ENCODE measurements around the gene EPHB1.

Gene EPHB1

DNA sequence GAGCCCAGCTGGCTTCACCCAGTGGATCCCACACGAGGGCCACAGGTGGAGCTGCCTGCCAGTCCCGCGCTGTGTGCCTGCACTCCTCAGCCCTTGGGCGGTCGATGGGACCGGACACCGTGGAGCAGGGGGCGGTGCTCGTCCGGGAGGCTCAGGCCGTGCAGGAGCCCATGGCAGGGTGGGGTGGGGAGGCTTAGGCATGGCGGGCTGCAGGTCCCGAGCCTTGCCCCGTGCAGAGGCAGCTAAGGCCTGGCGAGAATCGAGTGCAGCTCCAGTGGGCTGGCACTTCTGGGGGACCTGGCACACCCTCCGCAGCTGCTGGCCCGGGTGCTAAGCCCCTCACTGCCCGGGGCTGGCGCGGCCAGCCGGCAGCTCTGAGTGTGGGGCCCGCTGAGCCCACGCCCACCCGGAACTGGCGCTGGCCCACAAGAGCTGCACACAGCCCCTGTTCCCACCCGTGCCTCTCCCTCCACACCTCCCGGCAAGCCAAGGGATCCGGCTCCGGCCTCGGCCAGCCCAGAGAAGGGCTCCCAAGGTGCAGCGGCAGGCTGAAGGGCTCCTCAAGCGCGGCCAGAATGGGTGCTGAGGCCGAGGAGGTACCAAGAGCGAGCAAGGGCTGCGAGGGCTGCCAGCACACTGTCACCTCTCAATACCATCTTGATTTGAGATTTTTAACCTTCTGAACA lies 121.4 kb downstream of the EPHB1 start:
- DNase-seq: no peak

DNA sequence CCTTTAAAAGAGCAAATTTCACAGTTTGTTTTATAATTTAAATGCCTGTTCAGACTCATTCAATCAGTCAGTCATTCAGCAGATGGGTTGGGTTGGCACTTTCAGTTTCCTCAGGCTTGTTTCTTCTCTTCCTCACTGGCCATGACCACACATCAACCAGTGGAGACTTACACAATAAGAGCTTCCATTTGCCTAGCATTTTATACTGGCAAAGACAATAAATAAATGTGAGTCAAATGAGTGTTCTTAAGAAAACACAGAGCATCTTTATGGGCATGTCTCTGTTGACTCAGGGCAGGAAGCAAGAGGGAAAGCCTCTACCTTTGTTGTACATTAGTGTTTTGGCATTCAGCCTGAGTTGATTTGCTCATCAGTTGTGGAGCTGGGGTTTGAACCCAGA lies 122.6 kb downstream of the EPHB1 start:
- DNase-seq: peak in 1 of 4 experiments; percentile 16

DNA sequence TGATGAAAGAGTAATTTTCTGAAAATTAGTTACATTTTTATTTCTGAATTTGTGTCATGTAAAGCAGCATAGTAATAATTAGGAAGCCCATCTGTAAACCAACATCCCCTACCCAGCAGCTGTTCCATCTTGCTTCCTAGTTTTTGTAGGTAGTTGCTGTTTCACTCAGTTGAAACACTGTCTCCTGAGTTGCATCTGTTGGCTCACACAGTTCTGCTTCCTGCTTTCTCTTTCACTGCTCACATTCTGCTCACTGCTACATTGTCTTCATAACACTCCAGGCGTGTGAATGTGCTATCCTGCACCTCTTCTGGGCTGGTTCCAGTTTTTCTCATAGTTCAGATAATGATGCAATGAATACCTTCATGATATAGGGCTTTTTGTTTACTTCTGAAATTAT lies 123.4 kb downstream of the EPHB1 start:
- peak in 3 of 4 experiments; percentile 7 to 43 (median 13) for DNase-seq

DNA sequence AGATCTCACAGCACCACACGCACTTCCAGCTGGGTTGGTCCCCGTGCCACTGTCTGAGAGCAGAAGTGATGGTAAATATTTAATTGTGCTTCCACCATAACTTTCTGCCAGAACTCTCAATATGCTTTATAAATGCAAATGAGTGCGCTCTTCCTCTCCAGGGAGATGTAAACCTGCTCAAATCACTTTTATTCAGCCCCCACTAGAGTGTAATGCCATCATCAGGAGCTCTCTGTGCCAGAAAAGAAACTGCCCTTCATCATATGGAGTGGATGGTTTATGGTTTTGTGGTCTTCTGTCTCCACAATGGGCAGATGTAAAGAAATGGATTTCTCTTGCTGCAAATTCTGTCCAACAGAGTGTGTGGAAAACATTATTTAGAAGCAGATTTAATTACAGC lies 127.0 kb downstream of the EPHB1 start:
- DNase-seq: no peak

DNA sequence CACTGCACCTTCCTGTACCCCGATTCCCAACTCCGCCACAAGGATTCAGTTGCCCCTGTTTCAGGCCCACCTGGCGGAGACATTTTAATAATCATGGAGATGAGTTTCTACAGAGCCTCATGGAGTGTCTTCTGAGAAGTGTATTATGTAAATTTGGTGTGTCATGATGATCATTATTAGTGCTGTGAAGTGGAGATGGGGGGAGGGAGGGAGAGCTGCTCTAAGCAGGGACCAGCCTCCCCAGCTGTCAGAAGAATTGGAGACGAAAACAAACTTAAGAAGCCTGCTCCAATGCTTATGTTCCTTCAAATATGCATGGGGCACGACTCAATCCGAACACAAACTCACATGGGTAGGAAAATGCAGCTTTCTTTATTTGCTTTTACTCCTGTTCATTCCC lies 127.8 kb downstream of the EPHB1 start:
- DNase-seq: no peak

DNA sequence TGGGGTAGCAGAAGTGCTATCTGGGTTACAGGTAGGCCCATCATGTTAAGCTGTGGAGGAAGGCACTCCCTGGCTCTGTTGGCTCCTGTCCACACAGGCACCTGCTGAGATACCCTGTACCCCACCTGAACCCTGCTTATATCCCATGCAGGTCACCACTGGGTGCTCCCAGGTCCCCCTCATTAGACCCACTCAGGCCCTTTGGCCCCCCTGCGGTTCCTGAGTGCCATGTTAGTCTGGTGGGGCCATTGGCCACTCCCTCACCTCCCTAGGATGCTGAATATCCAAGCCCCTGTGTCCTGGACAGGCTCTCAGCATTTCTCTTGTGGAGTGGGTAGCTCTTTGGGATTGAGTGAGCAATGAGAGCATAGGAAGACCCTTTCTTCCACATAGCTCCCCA lies 128.2 kb downstream of the EPHB1 start:
- no peak for DNase-seq

DNA sequence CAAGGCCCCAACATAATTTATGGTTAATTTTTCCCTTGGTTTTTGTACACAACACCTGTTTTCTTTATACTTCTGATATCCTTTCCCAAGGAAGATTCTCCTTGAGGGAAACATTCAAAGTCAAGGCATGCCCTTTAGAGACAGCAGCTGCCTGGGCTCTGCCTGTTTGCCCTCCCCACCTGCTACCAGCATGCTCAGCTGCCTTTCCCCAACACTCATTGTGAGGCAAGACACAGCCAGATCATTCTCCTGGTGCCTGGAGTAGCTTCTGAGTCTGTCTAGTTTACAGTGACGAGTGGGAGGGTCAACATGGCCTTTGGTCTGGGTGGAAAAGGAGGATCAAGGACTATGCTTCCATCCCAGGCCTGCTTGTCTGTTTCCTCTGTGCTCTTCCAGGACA lies 132.5 kb downstream of the EPHB1 start:
- no peak for DNase-seq

DNA sequence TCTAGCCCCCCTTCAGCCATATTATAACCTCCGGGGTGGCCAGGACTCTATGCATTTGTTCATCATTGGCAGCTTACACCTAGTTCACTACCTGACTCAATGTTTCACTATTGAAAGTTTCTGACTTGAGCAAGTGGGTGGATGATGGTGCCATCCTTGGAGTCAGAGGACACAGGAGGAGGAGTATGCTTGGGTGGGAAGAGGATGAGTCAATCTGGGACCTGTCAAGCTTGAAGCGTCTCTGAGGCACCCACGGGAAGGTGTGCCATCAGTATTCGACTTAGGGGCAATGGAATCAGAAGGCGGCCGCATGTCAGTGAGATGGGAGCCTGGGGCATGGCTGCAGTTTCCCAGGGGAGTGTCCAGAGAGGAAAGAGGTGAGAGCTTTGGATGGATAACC lies 133.3 kb downstream of the EPHB1 start:
- DNase-seq: no peak

DNA sequence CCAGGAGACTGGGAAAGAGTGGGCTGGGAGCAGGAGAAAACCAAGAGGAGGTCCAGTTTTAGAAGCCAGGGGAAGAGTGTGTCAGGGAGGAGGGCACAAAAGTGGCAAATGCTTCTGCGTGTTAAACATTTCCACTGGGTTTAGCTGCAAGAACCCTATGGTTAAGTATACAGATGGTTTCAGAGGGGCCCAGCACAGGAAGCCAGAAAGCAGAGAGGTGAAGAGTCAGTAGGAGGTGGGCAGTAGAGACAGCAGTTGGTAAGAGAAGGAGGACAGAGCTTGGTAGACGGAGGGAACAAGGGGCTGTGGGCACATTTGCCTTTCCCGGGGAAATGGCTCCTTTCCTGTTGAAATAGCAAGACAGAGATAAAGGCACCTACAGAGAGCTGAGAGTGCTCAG lies 133.8 kb downstream of the EPHB1 start:
- no peak for DNase-seq

DNA sequence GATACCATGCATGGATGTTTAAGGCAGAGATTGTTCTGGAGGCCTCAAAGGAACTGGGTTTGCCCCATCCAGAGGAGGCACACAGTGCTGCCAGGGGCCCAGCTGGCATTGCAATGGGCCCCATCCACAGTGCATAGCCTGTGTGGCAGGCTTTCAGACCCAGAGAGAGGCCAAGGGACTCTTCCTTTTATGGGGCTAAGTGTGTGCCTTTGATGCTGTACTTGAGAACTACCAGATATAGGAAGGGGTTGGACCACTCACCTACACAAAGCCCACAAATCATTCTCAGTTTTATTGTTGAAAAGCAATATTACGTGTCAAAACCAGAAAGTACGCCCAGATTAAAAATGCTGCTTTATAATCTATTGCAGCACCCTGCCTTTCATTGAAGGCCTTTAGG lies 134.9 kb downstream of the EPHB1 start:
- no peak for DNase-seq

DNA sequence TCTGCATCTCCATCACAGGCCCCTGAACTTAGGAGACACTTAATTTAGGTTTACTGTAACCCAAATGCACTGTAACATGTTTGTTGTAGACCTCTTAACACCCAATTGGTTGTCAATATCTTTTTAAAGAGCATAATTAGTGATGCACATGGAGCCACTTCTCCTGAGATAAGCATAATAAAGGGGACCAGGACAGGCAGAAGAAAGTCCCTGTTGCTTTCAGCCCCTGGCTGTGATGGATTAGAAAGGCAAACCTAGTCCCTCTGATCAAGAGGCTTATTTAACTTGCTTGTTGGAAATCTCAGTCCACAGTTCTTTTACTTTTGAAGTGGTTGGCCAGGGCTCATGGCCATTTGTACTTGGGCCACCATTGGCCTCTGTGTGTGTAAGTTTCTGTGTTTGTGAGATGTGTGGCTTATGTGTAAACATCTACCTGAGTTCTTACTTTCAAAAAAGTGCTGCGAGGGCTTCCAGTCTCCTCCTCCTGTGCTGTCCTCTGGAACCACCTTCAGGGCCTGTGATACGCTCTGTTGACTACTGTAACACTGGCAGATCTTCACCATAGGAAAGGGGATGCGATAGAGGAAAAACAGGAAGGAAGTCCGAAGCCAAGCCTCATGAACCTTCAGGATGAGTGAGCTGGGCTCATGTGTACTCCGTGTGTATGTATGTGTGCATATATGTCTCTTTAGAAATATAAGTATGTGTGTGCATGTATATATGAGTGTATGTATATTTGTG lies 136.2 kb downstream of the EPHB1 start:
- DNase-seq: peak; percentile 21 to 57 (median 52)

DNA sequence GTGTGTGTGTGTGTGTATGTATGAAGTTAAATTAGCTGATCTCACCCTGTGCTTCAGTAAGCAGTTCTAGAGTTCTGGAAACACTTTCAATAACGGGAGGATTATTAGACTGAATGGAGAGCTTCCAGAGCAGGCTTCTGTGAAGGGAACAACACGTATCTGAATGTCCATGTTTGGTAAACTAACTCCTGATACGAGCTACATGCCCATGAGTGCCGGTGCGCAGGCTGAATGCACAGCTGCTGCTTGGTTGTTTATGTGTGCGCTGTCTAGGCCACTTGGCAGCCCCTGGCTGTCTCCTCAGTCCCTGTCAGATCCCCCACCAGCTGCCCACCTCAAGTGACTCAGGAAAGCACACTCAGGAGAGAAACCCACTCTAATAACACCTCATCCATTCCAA lies 137.0 kb downstream of the EPHB1 start:
- no peak for DNase-seq

DNA sequence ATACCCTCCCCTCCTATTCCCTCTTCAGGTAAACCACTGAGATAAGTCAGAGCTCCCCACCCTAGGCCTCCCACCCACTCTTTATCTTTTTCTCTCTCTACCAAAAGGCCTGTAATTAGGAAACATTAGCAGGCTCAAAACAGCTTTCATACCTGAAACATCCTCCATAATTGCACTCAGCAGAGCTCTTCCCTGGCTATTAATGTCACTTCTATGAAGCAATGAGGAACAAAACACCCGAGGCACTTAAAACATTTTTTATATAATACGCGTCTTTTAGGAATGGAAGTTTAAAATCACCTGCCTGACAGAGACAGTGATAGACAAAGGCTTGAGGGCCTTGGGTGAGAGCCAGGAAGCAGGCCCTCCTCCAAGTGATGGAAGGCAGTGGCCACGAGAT lies 138.9 kb downstream of the EPHB1 start:
- no peak for DNase-seq

DNA sequence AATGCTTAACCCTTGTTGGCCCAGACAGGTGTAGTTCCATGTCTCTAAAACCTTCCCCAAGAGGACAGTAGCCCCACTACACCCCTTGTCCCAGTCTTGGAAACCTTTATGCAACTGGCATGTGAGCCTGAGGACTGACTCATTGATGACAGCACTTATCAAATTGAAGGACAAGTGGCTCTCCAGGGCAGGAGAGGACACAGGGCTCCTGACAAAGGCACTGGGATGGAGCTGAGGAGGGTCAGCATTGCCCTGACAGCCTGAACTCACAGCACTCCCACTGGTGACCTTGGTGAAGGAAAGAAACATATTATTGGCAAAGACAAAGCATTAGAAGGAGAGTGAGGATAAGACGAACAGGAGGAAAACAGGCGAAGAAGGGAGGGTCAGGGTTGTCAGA lies 139.9 kb downstream of the EPHB1 start:
- DNase-seq: no peak

DNA sequence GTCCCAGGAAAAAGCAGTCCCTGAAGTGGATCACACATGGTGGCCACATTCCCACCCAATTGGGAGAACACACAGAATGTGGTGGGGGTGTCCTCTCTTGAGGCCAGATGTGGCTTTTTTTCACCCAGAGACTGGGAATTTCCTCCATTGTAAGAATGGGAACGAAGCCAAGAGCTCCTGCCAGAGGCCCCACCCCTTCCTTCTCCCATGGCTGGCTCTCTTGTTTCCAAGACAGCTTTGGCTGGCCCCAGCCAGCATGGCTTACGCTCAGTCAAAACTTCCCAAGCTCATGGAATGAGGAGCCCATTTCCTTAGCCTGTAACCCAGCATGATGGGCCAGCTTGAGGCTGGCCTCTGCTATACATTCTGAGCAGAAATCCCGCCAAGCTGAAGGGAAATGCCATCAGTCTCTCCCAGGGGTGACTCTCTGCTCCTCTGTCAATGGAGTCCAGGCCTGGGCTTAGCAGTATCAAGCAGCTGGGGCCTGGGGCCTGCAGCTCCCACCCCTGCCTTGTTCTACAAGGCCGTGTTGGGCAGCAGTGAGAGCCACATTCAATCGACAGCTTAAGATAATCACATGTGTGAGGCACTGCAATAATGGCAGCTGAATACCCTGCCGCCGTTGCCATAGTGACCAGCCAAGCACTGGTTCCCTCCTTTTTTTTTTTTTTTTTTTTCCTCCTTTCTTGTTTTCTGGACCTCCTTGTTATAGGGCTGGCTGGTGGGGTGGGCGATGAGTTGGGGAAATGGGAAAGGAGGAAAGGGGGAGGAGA lies 142.4 kb downstream of the EPHB1 start:
- DNase-seq: peak in 2 of 4 experiments; percentile 13 to 17

DNA sequence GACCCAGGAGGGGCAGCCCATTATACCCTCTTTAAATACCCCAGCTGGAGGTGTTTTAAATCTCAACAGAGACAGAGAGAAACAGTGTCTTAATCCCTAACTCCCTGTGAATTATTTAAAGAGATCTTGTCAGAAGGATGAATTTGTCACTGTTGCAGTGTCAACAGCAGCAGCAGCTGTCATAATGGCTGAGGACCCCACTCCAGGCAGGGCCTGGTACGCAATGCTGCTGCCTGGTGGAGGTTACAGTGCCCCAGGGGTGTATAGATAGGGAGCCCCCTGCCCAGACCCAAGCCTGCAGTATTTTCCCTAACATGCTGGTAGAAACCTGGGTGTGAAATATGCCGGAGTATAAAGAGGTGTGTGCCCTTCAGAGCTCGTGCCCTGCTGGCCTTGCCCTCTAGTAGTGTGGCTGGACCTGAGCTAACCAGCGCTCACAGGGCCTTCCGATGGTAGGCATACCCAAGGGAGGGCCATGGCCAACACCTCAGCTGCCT lies 143.0 kb downstream of the EPHB1 start:
- DNase-seq: no peak

DNA sequence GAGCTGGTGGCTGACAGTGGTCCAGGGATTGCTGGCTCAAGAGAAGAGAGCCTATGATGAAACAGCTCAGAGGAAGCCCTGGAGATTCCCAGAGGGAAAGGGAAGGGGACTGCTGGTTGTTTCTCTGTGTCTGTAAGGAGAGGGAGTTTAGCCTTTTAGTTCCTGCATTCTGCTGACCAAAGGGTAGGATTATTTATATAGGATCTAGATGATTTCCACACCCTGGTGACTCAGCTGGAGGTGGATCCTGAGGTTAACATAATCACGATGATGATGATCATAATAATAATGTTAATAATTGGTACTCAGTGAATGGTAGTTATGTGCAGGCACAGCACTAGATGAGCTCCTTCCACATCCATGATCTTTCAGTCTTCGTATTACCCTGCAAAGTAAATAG lies 144.9 kb downstream of the EPHB1 start:
- DNase-seq: no peak

DNA sequence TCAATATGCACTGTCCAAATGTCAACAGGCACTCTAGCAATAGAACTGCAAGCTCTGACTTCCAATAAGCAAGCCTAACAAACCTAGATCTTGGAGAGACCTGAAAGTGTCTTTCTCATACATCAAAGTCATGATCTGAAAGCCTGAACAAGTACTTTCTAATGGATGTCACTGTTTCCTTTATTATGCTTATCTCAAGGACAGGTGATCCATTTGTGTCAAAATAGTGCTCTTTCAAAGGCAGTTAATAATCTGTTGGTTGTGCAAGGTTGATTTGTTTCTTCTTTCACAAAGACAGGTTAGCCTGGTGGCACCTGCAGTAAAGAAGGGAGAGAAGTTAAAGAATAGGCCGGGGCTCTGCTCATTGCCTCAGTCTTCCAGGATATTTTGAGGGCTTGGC lies 146.8 kb downstream of the EPHB1 start:
- no peak for DNase-seq

DNA sequence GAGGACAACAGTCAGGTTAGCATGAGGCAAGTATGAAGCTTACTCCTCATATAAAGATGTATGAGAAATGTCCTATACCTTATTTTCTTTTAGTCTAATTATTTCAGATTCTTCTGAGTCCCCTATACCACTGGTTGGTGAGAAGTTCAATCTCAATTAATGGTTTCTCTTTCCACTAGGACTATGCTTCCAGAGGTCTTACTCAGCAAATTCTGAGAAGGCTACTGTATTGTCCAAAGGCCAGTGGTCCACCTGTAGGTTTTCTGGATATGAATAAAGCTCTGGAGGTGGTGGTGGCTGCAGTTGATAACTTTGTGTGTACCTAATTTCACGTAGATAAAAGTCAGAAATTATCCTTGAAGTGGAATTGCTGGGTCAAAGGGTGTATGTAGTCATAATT lies 149.4 kb downstream of the EPHB1 start:
- no peak for DNase-seq

DNA sequence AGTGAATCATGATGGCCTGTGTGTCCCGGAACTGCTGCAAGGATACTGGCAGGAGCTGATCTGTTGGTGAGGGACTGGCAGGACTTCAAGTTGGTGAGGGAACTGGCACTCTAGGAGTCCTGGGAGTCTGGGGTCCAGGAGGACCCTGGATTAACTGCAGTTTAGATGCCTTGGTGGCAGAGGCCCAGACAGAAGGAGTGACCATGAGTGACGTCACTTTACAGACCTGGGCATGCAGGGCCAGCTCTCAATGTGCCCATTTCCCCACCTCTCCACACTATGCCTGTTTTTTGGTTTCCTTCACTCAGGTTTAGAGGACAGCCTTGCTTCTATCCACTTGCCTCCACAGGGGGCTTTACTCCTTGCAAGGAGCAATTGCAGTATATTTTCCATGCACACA lies 154.1 kb downstream of the EPHB1 start:
- no peak for DNase-seq

DNA sequence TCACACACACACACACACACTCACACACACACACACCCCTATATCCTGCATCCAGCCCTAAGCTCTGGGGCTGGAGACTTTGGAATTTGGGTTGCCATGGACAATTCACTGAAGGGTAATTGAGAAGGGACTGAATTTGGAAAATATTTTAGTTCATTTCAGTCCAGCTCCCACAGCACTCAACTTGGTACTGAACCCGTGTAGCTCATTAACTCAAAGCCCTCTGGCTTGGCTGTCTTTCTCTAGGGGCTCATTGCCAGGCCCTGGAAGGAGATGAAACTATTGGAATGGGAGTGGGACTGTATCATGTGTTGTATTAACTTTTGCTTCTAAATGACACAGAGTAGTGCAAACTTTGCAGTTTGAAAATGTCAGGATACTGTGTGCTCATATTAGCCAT lies 157.3 kb downstream of the EPHB1 start:
- no peak for DNase-seq

DNA sequence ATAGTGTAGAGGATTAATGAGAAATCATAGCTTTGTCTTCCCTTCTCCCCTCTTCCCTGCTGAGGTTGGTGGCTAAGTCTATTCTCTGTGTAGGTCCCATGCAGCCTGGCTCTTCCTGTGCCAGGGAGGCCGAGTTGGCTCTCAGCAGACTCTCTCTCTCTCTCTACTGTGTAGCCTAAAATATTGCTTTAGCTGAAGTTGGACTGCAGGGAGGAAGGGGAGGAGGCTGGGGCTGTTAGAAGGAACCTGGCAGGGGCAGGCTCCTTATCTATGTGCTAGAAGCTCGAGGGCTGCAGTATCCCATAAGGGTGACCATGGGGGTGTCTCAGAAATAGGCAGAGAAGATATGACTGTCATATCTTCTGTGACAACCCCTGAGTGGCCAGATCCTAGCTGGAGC lies 160.8 kb downstream of the EPHB1 start:
- no peak for DNase-seq

DNA sequence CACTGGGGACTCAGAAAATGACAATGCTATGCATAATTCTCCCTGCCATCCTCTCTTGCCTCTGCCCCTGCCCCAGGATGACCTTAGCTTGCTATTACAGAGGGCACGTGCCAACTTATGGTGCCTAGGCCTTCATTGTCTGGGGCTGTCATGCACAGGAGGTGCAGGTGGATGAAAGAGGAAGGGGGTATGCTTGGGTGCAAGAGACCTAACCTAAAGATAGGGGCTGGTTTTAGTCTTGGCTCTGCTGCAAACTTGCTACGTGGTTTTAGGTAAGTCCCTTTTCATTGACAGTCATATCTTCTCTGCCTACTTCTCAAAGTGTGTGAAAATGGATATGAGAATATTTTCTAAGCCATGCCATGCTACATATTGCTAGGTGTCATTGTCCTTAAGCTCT lies 161.3 kb downstream of the EPHB1 start:
- DNase-seq: no peak

DNA sequence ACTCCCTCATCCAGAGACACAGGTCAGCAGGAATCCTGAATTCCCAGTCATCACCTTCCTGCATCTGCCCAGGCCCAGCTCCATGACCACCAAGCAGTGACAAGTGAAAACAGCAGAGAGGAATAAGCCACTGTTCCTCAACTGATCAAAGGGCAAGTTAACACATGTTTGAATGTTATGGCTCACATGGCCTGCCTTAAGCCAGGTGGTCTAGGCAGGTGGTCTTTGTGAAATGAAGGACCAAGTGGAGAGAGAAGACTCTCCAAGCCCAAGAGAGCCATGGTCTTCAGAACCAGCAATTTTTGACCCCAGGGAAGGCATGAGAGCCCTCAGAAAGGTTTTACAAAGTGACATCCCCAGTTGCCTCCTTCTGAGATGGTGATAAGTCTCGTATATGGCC lies 161.8 kb downstream of the EPHB1 start:
- DNase-seq: no peak

All from suppressor macrophage (primary cell).